ENCODE results near the gene NFKBIE. TPM values are rescaled to one million over a fixed set of nuclear protein-coding genes. Genes with fewer than 3 reads are reported as not detected.
A peak's percentile ranks its signal among the peaks of the same experiment; 100 is the strongest.

The NFKBIE gene
- total and polyA plus RNA-seq, 2 of the 13 experiments (the other 11 are each of a cell fraction or from before 2014, with no cell fraction given) = 6.7 to 14.5 TPM

GRCh38 chr6:44312901-44313788, 47.8 kb upstream of the NFKBIE start, which contains the start of gene AARS2 (continued):
- TF ChIP-seq NFAT5 (CRISPR knock-in tag; IDR thresholded peaks at IDR 0.05) (peak; percentile 89), MBNL3 (CRISPR knock-in tag; conservative IDR thresholded peaks at IDR 0.05) (peak; percentile 95; the same call in 1 of the 2 replicates), MXD1 (CRISPR knock-in tag; IDR thresholded peaks at IDR 0.05) (peak; percentile 94), AKAP8 (CRISPR knock-in tag; IDR thresholded peaks at IDR 0.05) (0 out of 2 replicates have a peak, but pooled peaks have one; percentile 37), ZSCAN29 (CRISPR knock-in tag; conservative IDR thresholded peaks at IDR 0.05) (peak; percentile 72; the same call in 1 of the 2 replicates), MZF1 (CRISPR knock-in tag; IDR thresholded peaks at IDR 0.05; ENCODE audit: borderline replicate concordance) (peak; percentile 68; the same call in 1 of the 2 replicates), MIER2 (CRISPR knock-in tag; IDR thresholded peaks at IDR 0.05) (peak; percentile 90), ZNF761 (CRISPR knock-in tag; conservative IDR thresholded peaks at IDR 0.05) (peak; percentile 91), ZBTB34 (CRISPR knock-in tag; IDR thresholded peaks at IDR 0.05) (peak; percentile 88), AGO2 (optimal IDR thresholded peaks at IDR 0.05; ENCODE audit: low read depth, low read length) (peak; percentile 68), ZNF317 (CRISPR knock-in tag; IDR thresholded peaks at IDR 0.05) (peak; percentile 92), ZNF30 (CRISPR knock-in tag; IDR thresholded peaks at IDR 0.05) (peak; percentile 84; the same call in 1 of the 2 replicates)
- TF ChIP-seq, protein P1, sequence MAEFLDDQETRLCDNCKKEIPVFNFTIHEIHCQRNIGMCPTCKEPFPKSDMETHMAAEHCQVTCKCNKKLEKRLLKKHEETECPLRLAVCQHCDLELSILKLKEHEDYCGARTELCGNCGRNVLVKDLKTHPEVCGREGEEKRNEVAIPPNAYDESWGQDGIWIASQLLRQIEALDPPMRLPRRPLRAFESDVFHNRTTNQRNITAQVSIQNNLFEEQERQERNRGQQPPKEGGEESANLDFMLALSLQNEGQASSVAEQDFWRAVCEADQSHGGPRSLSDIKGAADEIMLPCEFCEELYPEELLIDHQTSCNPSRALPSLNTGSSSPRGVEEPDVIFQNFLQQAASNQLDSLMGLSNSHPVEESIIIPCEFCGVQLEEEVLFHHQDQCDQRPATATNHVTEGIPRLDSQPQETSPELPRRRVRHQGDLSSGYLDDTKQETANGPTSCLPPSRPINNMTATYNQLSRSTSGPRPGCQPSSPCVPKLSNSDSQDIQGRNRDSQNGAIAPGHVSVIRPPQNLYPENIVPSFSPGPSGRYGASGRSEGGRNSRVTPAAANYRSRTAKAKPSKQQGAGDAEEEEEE (CRISPR knock-in tag; IDR thresholded peaks at IDR 0.05; ENCODE audit: borderline replicate concordance) = no peak
- TF ChIP-seq, protein P2, sequence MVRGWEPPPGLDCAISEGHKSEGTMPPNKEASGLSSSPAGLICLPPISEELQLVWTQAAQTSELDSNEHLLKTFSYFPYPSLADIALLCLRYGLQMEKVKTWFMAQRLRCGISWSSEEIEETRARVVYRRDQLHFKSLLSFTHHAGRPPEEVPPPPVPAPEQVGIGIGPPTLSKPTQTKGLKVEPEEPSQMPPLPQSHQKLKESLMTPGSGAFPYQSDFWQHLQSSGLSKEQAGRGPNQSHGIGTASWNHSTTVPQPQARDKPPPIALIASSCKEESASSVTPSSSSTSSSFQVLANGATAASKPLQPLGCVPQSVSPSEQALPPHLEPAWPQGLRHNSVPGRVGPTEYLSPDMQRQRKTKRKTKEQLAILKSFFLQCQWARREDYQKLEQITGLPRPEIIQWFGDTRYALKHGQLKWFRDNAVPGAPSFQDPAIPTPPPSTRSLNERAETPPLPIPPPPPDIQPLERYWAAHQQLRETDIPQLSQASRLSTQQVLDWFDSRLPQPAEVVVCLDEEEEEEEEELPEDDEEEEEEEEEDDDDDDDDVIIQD (CRISPR knock-in tag; IDR thresholded peaks at IDR 0.05; ENCODE audit: low read depth) = peak; percentile 99

Measured in HepG2 (cell line).